HTERT RPE-1 (cell line): ENCODE measurements around the gene PRX.
"Not testable (repeated sequence)": the region's sequence is repeated elsewhere in the genome, so short reads cannot be mapped to it uniquely, and the experiment has no call there.

Source experiments
- in situ Hi-C: fragments of 300-500 bp; cut with MboI; formaldehyde crosslinking; loops from 4 replicates; pipeline ENCODE4 v1.14.3; 2020; ENCODE audit warnings: low sequenced_read_pairs

Gene PRX

GRCh38 chr19:40418040-40418439, 4.9 kb upstream of the PRX start:
- in situ Hi-C loops, result no loop called here

GRCh38 chr19:40417643-40417981, 4.4 kb upstream of the PRX start:
- in situ Hi-C loops, result no loop called here

- in situ Hi-C loops, result no loop called here
Observed at GRCh38 chr19:40416918-40417642, 3.9 kb upstream of the PRX start.

- in situ Hi-C loops, result no loop called here
Observed at GRCh38 chr19:40415768-40416167, 2.6 kb upstream of the PRX start.

- in situ Hi-C loops, result no loop called here
Observed at GRCh38 chr19:40414542-40415535, 1.7 kb upstream of the PRX start.

GRCh38 chr19:40412866-40413265, 312 bp downstream of the PRX start:
- in situ Hi-C loops, result no loop called here

GRCh38 chr19:40411958-40412499, 1.1 kb downstream of the PRX start:
- in situ Hi-C loops, result no loop called here

- in situ Hi-C loops, result no loop called here
Observed at GRCh38 chr19:40411125-40411842, 1.9 kb downstream of the PRX start.

GRCh38 chr19:40410030-40410389, 3.2 kb downstream of the PRX start:
- in situ Hi-C loops, result no loop called here

GRCh38 chr19:40408598-40408925, 4.6 kb downstream of the PRX start:
- in situ Hi-C loops, result not testable (repeated sequence)

- in situ Hi-C loops, result no loop called here
Observed at GRCh38 chr19:40407714-40408597, 5.2 kb downstream of the PRX start.

GRCh38 chr19:40403262-40403984, 9.8 kb downstream of the PRX start:
- in situ Hi-C loops, result no loop called here

GRCh38 chr19:40400559-40400958, 12.6 kb downstream of the PRX start:
- in situ Hi-C loops, result no loop called here

GRCh38 chr19:40398417-40399131, 14.6 kb downstream of the PRX start:
- in situ Hi-C loops, result no loop called here

- in situ Hi-C loops, result no loop called here
Observed at GRCh38 chr19:40397568-40397906, 15.6 kb downstream of the PRX start.

- in situ Hi-C loops, result no loop called here
Observed at GRCh38 chr19:40396886-40397567, 16.2 kb downstream of the PRX start.

GRCh38 chr19:40395956-40396355, 17.2 kb downstream of the PRX start:
- in situ Hi-C loops, result no loop called here

GRCh38 chr19:40394816-40395210, 18.4 kb downstream of the PRX start:
- in situ Hi-C loops, result no loop called here
